MG63 (cell line): Measurements from ENCODE around the gene KAT2A. TPM values are rescaled to one million over a fixed set of nuclear protein-coding genes. Genes with fewer than 3 reads are reported as not detected.

Experiments
- DNase-seq: peaks from one replicate; pipeline ENCODE4 v3.0.0-alpha.2; 2020
- H3K27me3 ChIP-seq: fragments of 250-450 bp; sonication (Bioruptor Pico); 2 replicates; pipeline ENCODE4 v1.5.1; 2020; ENCODE audit warnings: mild to moderate bottlenecking, moderate library complexity
- H3K36me3 ChIP-seq: fragments of 250-450 bp; sonication (Bioruptor Pico); 2 replicates; pipeline ENCODE4 v1.5.1; 2020; ENCODE audit warnings: mild to moderate bottlenecking, moderate library complexity
- H3K4me3 ChIP-seq: fragments of 250-450 bp; sonication (Bioruptor Pico); 2 replicates; pipeline ENCODE4 v1.5.1; 2020; ENCODE audit warnings: mild to moderate bottlenecking, moderate library complexity
- H3K9me3 ChIP-seq: fragments of 250-450 bp; sonication (Bioruptor Pico); 2 replicates; pipeline ENCODE4 v1.5.1; 2020; ENCODE audit warnings: mild to moderate bottlenecking, moderate library complexity
- total RNA-seq: library from RNA; depleted of rRNA; stranded (reverse); fragments of >200 nt; shearing (Covaris generic); gene quantifications from 2 replicates; pipeline ENCODE4 v1.2.3, GENCODE V29; 2014; ENCODE audit warnings: low replicate concordance

Gene KAT2A
- total RNA-seq, 1 experiment from 2014 or later = 47.4 TPM

- H3K27me3 ChIP-seq = no peaks in the 10 kb centered on the region
- peaks cover 60% of the 10 kb centered on the region for H3K36me3 ChIP-seq
- H3K4me3 ChIP-seq = no peak within 1 kb of the TSS
- no peak for DNase-seq
- no peaks in the 10 kb centered on the region for H3K9me3 ChIP-seq
Observed at GRCh38 chr17:42122371-42123303, 1.5 kb upstream of the KAT2A start, which contains the start of gene HSPB9. HSPB9 (plus strand) TSS chr17:42122804; CDS start chr17:42122851, 47 bp downstream.

GRCh38 chr17:42120161-42120769 lies 902 bp downstream of the KAT2A start:
- DNase-seq = no peak
- Histone ChIP-seq H3K9me3 (no peaks in the 10 kb centered on the region), H3K36me3 (peaks cover 66% of the 10 kb centered on the region), H3K27me3 (no peaks in the 10 kb centered on the region), H3K4me3 (peak overlapping the region; percentile 60)

GRCh38 chr17:42119301-42119700 lies 1.9 kb downstream of the KAT2A start:
- Histone ChIP-seq H3K9me3 (no peaks in the 10 kb centered on the region), H3K4me3 (no peak overlapping the region), H3K36me3 (peaks cover 62% of the 10 kb centered on the region), H3K27me3 (no peaks in the 10 kb centered on the region)
- DNase-seq = no peak

- H3K9me3 ChIP-seq = no peaks in the 10 kb centered on the region
- H3K36me3 ChIP-seq = peaks cover 67% of the 10 kb centered on the region
- H3K27me3 ChIP-seq = no peaks in the 10 kb centered on the region
- DNase-seq = no peak
- no peak overlapping the region for H3K4me3 ChIP-seq
Observed at GRCh38 chr17:42118545-42118944, 2.6 kb downstream of the KAT2A start.

- H3K36me3 ChIP-seq = peaks cover 69% of the 10 kb centered on the region
- H3K9me3 ChIP-seq = no peaks in the 10 kb centered on the region
- H3K4me3 ChIP-seq = no peak overlapping the region
- no peaks in the 10 kb centered on the region for H3K27me3 ChIP-seq
- no peak for DNase-seq
Observed at GRCh38 chr17:42118126-42118510, 3.0 kb downstream of the KAT2A start.

- no peak overlapping the region for H3K4me3 ChIP-seq
- no peaks in the 10 kb centered on the region for H3K9me3 ChIP-seq
- H3K27me3 ChIP-seq = no peaks in the 10 kb centered on the region
- H3K36me3 ChIP-seq = peaks cover 69% of the 10 kb centered on the region
- DNase-seq = no peak
Observed at GRCh38 chr17:42117397-42118125, 3.6 kb downstream of the KAT2A start.

GRCh38 chr17:42116705-42117396 lies 4.3 kb downstream of the KAT2A start:
- Histone ChIP-seq H3K4me3 (no peak overlapping the region), H3K36me3 (peaks cover 69% of the 10 kb centered on the region), H3K9me3 (no peaks in the 10 kb centered on the region), H3K27me3 (no peaks in the 10 kb centered on the region)
- peak; percentile 62 for DNase-seq

- Histone ChIP-seq H3K4me3 (no peak overlapping the region), H3K27me3 (no peaks in the 10 kb centered on the region), H3K36me3 (peaks cover 52% of the 10 kb centered on the region), H3K9me3 (no peaks in the 10 kb centered on the region)
- DNase-seq = no peak
Observed at GRCh38 chr17:42114118-42114517, 7.0 kb downstream of the KAT2A start.

GRCh38 chr17:42113293-42114069 lies 7.7 kb downstream of the KAT2A start:
- Histone ChIP-seq H3K36me3 (peaks cover 46% of the 10 kb centered on the region), H3K9me3 (no peaks in the 10 kb centered on the region), H3K27me3 (no peaks in the 10 kb centered on the region), H3K4me3 (no peak overlapping the region)
- DNase-seq = no peak

GRCh38 chr17:42112552-42113176 lies 8.5 kb downstream of the KAT2A start, which contains the start of gene DHX58:
DHX58 (minus strand) TSS chr17:42112714; CDS start chr17:42111892, 822 bp downstream.
- H3K27me3 ChIP-seq = no peaks in the 10 kb centered on the region
- H3K36me3 ChIP-seq = peaks cover 38% of the 10 kb centered on the region
- H3K9me3 ChIP-seq = no peaks in the 10 kb centered on the region
- peak; percentile 78 for DNase-seq
- H3K4me3 ChIP-seq = peak within 1 kb of the TSS; percentile 52

- no peaks in the 10 kb centered on the region for H3K9me3 ChIP-seq
- peak; percentile 60 for DNase-seq
- H3K36me3 ChIP-seq = peaks cover 31% of the 10 kb centered on the region
- H3K4me3 ChIP-seq = peak overlapping the region; percentile 52
- H3K27me3 ChIP-seq = no peaks in the 10 kb centered on the region
Observed at GRCh38 chr17:42111871-42112551, 9.2 kb downstream of the KAT2A start.

GRCh38 chr17:42111265-42111636 lies 9.9 kb downstream of the KAT2A start:
- no peak for DNase-seq
- H3K4me3 ChIP-seq = no peak overlapping the region
- H3K27me3 ChIP-seq = no peaks in the 10 kb centered on the region
- no peaks in the 10 kb centered on the region for H3K9me3 ChIP-seq
- H3K36me3 ChIP-seq = peaks cover 24% of the 10 kb centered on the region

- Histone ChIP-seq H3K4me3 (no peak overlapping the region), H3K36me3 (peaks cover 17% of the 10 kb centered on the region), H3K9me3 (no peaks in the 10 kb centered on the region), H3K27me3 (no peaks in the 10 kb centered on the region)
- no peak for DNase-seq
Observed at GRCh38 chr17:42110301-42111264, 10.6 kb downstream of the KAT2A start.

- Histone ChIP-seq H3K4me3 (no peak overlapping the region), H3K36me3 (peaks cover 11% of the 10 kb centered on the region), H3K9me3 (no peaks in the 10 kb centered on the region), H3K27me3 (no peaks in the 10 kb centered on the region)
- DNase-seq = no peak
Observed at GRCh38 chr17:42109086-42109485, 12.1 kb downstream of the KAT2A start.
